Measurements from ENCODE around the gene SSBP3.

The SSBP3 gene

GRCh38 chr1:54268762-54269297 lies 137.4 kb downstream of the SSBP3 start:
- FAIRE-seq, result no peak
- no peak for DNase-seq (ENCODE audit: low spot score)

DNA sequence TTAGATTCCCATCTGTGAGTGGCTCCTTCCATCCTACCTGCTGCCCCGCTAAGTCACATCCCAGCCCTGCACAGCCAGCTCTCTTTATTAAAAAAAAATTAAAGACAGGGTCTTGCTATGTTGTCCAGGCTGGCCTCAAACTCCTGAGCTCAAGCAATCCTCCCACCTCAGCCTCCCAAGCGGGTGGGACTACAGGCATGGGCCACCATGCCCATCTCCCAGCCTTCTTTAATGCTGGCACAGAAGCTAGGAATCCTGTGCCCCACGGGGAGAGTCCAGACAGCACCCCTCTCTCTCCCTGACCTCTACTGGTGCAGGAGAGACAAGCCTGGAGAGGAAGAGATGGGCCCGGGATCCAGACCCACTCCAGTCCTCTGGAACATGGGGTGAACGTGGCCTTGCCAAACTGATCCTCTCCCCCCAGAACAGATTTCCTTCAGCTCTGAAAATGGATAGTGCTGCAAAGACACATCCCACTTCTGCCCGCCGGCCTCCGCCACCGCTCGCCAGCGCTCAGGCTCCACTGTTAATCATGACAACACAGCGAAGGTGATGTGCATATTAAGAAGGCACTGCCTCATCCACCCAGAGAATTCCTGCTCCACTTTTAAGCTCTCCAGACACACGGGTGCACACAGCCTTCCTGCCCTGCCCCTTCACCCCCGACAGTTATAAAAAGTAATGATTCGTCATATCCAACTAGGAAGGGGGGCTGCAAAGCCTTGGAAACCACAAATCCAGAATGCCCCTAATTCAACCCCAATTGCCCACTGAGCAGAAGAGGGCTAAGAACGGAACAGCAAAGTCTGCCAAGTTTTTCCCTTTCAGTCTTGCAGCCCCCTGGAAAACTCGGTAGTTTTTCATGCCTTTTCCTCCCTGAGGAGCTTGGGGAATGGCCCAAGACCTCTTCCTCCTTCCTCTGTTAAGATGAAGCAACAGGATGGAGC lies 138.1 kb downstream of the SSBP3 start:
- FAIRE-seq, result no peak
- DNase-seq (ENCODE audit: low spot score), result no peak

DNA sequence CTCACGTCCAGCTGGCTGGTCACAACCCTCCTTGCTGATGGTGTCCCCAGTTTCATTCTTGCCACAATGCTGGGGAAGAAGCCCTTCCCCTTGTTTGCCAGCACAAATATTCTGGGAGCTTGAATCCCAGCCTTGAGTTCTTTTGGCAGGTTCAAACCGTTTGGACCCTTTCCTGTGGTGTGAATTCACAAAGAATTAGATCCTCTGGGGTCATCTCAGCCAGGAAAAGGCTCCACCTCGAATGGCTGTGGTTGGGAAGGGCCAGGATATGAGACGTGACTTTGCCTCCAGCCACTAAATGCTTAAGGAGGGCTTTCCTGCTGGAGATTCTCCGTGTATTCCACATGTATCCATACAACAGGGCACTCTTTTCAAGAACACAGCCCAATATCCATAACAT lies 139.3 kb downstream of the SSBP3 start:
- no peak for DNase-seq (ENCODE audit: low spot score)
- no peak for FAIRE-seq

DNA sequence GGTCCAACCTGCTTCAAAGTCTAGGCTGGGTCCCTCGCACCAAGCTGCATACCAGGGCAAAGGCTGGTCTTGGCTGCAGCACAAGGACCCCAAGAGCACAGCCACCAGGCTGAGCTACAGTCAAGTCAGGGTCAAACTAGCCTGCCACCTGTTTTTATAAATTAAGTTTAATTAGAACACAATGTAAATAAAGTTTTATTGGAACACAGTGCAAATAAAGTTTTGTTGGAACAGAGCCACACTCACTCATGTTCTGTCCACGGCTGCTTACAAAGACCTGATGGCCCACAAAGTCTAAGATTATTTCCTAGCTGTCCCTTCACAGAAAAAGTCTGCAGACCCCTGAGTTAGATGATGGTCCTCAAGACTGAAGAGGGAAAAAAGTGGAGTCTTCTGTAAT lies 140.0 kb downstream of the SSBP3 start:
- DNase-seq (ENCODE audit: low spot score) (no peak), FAIRE-seq (no peak)

GRCh38 chr1:54265659-54266058 lies 140.5 kb downstream of the SSBP3 start:
- DNase-seq (ENCODE audit: low spot score) (no peak), FAIRE-seq (no peak)

- FAIRE-seq (no peak), DNase-seq (ENCODE audit: low spot score) (no peak)
These were observed 141.1 kb downstream of the SSBP3 start for GRCh38 chr1:54265126-54265525.

GRCh38 chr1:54263601-54264226 lies 142.5 kb downstream of the SSBP3 start:
- FAIRE-seq (no peak), DNase-seq (ENCODE audit: low spot score) (no peak)

DNA sequence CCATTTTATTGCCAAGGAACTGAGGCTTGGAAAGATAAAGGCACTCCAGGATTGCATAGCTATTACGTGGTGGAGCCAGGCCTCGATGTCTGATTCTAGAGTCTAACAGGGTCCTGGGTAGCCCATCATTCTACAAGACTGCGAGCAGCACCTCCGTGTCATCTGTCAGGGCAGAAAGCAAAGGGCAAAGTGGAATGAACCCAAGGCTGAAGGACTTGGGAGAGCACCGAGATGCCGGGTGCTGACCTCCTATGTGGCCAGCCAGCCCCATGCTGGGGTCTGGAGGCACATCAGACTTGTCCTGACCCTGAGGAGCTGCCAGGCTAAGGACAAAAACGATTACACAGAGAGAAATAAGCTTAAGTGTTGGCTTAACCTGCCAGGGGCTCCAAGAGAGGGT lies 143.9 kb downstream of the SSBP3 start:
- FAIRE-seq (no peak), DNase-seq (ENCODE audit: low spot score) (no peak)

DNA sequence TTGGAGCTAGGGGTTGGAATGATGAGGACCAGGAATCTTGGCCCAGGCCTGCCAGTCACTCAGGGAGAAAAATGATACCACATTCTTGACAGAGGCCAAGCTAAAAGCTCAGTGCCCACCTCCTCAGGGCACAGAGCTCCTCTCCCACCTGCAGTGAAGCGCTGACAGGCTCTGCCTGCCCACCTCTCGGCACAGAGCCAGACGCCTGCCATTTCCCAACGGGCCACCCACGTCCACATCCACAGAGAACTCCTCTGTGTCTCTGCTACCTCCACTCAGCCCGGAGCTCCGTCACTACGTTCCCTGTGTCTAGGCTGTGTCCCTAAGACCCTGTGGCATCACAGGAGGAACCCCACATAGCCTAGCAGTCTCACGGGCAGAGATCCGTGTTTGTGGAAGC lies 145.4 kb downstream of the SSBP3 start:
- FAIRE-seq (no peak), DNase-seq (ENCODE audit: low spot score) (no peak)

DNA sequence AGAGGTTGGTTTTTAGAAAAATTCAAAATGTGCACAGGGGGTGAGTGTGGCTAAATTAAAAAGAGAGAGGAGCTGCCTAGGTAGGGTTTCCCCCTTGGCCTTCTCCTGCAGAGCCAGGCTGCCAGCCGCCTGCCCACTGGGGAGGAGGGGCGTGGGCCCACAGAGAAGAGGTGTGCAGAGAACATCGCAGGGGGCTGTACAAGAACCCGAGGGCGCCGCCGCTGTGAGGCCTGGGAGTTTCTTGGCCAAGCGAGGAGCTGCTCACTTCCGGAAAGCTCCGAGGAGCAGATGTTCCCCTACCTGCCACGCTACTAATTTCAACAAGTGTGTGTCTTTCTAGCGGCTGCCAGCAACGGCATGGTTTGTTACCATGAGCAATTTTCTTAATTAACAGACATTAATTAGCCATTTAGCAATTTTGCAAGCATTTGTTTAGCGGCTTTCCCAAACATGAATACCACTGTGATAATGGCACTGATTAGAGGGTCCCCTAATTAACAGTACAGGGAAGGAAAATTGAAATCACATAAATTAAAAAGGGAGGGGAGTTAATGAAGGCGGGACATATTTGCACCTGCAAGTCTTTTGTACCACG lies 146.6 kb downstream of the SSBP3 start:
- no peak for DNase-seq (ENCODE audit: low spot score)

DNA sequence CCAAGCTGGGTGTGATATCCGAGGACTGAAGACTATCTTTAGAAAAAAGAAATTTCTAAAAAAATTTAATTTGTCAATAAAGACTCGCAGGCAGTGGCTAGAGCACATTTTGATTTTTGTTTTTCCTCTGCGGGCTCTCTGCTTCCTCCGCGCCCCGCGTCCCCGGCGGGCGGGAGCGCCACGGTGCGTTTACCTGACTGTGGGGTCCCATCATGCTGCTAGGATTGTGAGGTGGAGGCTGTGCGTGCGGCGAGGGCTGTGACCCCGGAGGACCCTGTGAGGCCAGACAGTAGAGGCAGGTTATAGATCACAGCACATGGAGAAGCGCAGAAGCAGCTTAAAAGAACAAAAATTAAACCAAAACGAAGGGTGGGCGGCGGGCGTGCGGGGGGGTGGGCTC lies 148.3 kb downstream of the SSBP3 start:
- DNase-seq (ENCODE audit: low spot score), result no peak
- FAIRE-seq, result no peak

More for the DNA sequence above, 146.6 kb downstream of the SSBP3 start:
- no peak for FAIRE-seq

GRCh38 chr1:54257346-54257620 lies 148.9 kb downstream of the SSBP3 start:
- DNase-seq (ENCODE audit: low spot score) (no peak), FAIRE-seq (no peak)

DNA sequence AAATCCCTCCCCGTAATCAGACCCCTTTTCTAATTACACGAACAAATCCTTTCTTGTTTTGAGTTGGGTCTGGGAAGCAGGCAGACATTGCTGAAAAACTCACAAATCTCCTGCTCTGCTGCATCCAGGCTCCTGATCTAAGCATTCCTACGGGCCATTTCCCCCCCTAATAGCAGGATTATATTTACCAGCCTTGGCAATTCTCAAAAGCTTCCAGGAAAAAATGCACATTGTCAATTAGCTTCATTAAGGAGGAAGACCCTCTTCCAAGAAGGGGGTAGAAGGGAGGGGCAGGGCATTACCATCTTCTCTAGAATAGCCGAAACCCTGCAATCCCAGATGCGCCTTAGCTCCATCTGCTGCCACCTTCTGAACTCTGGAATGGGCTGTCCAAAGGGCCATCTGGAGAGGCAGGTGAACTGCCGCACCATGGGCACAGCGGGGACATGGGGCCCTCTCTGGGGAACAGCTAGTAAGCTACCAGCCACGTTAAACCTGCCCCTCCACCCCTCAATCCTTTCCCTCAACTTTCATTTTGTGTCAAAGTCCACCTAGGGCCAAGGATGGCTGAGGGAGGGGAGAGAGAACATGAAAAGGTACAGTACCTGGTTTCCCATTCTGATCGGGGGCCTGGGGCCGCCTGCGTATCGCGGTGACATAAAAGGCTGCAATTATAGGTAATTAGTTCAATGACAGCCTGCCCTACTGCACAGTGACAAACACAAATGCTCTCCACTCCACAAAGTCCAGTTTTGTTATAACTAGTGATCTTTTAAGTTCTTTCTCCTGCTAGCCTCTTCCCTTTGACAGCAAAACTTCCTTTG lies 149.5 kb downstream of the SSBP3 start:
- FAIRE-seq (no peak), DNase-seq (ENCODE audit: low spot score) (no peak)

DNA sequence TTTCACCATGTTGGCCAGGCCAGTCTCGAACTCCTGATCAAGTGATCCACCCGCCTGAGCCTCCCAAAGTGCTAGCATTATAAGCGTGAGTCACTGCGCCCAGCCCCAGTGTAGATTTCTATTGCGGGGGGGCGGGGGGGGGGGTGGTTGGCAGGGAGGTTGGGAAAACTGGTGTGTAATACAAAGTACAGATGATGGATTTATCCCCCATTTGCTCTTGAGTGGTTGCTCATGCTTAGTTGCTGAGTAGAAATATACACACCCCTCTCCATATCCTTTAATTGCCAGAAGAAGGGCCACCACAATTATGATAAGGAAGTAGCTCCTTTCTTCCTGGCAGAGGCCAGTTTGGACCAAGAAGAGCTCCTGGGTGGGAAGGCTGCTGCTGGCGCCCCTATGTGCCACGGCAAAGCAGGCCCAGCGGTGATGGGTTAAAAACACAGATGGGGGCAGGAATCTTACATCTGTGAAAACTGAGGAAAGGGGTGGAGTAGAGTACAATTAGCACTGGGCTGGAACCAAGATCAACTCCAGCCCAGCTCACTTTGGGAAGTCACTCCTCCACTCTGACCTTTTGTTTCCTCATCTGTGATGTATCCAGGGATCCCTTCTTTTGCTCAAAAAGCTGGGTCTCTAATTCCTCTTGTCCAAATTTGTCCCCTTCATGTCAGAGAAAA lies 151.0 kb downstream of the SSBP3 start:
- DNase-seq (ENCODE audit: low spot score) (peak; percentile 17), FAIRE-seq (no peak)

- DNase-seq (ENCODE audit: low spot score) (peak; percentile 60), FAIRE-seq (peak; percentile 70)
These were observed 152.1 kb downstream of the SSBP3 start for GRCh38 chr1:54254055-54254454.

DNA sequence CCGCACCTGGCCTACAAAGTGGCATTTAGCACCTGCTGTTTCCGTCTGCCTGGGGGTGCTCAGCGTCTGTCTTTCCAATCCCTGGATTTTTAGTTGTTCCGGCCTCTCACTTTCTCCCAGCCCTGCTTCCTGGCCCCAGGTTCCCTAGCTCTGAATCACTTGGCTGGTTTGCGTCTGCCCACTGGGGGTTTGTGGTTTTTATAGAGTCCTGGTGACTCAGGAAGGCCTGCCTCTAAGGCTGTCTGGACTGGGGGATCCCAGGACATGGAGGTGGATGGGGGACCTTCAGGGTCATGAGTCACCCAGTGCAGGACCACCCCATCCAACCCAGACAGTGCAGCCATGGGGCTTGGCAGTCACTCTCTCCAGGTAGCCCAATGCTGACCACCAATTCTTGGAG lies 152.7 kb downstream of the SSBP3 start:
- DNase-seq (ENCODE audit: low spot score), result peak; percentile 94
- peak; percentile 77 for FAIRE-seq

DNA sequence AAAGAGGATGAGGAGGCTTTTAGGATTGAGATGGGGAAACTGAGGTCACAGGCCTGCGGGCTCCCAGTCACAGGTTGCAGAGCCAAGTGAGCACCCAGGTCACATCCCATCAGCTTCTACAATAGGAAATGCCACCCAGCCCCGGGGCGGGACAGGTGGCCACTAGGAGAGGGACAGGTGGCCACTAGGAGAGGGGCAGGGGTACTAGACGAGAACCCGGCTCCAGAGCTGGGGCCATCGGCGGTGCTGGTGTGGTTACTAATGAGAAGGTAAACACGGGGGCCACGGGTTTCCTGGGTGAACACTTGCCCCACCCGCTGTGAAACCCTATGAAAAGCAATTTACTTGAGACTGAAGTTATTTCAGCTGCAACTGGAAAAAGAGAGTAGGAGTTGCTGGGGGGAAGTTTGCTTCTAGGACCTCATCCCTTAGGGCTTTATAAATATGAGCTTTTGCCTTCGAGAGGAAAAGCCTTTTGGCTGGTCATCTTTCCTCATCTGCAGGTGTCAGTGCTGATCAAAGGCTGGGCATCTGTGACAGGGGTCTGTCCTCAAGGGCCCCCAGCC lies 153.7 kb downstream of the SSBP3 start:
- no peak for FAIRE-seq

GRCh38 chr1:54250670-54251069 lies 155.5 kb downstream of the SSBP3 start:
- DNase-seq (ENCODE audit: low spot score) (no peak), FAIRE-seq (no peak)

More for the DNA sequence above, 153.7 kb downstream of the SSBP3 start:
- DNase-seq (ENCODE audit: low spot score), result no peak

DNA sequence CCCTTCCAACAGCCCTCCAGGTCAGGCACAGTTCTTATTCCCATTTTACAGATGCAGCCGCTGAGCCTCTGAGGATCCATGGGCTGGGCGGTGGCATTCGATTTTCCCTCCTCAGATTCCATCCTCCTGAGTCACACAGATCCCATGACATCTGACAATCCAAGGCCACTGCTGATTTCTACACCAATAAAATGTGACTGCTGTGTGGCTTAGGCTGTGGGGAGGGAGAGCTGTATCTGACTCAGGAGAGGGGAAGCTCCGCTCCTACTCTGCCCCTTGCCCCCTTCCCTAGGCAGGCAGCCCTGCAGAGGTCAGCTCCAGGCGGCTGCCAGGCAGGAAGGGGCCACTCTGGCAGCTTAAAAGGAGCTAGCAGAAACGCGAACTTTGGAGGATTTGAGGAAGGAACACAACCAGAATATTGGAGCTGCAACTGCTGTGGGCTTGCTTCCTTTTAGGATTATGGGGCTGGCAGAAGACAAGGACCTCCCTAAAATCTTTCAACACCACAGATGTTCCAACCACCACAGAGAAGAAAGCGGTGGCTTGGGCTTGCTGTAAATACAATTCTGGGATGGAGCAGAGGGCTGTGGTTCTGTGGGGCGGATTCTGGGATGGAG lies 156.3 kb downstream of the SSBP3 start:
- DNase-seq (ENCODE audit: low spot score) (peak; percentile 90), FAIRE-seq (peak; percentile 81)

- no peak for FAIRE-seq
- DNase-seq (ENCODE audit: low spot score), result no peak
These were observed 157.2 kb downstream of the SSBP3 start for GRCh38 chr1:54248966-54249365.
